H1 (cell line): ENCODE results near the gene MAF. TPM values are rescaled to one million over a fixed set of nuclear protein-coding genes. Genes with fewer than 3 reads are reported as not detected.

Source experiments
- CTCF ChIA-PET: fragments of 300-600 bp; sonication (Branson Sonifier 250); formaldehyde crosslinking; loops from one replicate; lab custom pipeline; 2021; ENCODE audit not compliant: partially characterized antibody; lab: Charles Lee
- POLR2A ChIA-PET: fragments of 300-600 bp; sonication (Branson Sonifier 250); formaldehyde crosslinking; loops from one replicate; lab custom pipeline; 2021; ENCODE audit warnings: inconsistent platforms; ENCODE audit not compliant: partially characterized antibody; lab: Charles Lee
- DNase-seq, 2 experiments: peaks; one replicate each; pipeline versions ENCODE4 v3.0.0 to v3.0.0-alpha.2; 2010 to 2022; ENCODE audit warnings: low spot score in 2 of 2, low read depth in 1 of 2, mixed read lengths in 1 of 2
- FAIRE-seq: peaks from 2 replicates; lab custom pipeline; 2011; peaks lifted over from hg19 to GRCh38; lab: Jason Lieb, UNC
- H2AFZ ChIP-seq: 2 replicates; pipeline ENCODE4 v1.8.1; 2012; ENCODE audit warnings: low read length, inconsistent platforms
- H2AK5ac ChIP-seq: 2 replicates; pipeline ENCODE4 v1.6.1; 2013; ENCODE audit warnings: low read depth, low read length
- H2BK120ac ChIP-seq: replicated peaks from 2 replicates; pipeline ENCODE3; 2013; ENCODE audit warnings: low read depth, low read length, inconsistent platforms
- H2BK12ac ChIP-seq: 2 replicates; pipeline ENCODE4 v1.6.1; 2013; ENCODE audit warnings: low read depth, low read length
- H2BK15ac ChIP-seq: 2 replicates; pipeline ENCODE4 v1.6.1; 2013; ENCODE audit warnings: low read length
- H2BK20ac ChIP-seq: 2 replicates; pipeline ENCODE4 v1.6.1; 2013; ENCODE audit warnings: low read length
- H2BK5ac ChIP-seq: 2 replicates; pipeline ENCODE4 v1.6.1; 2013; ENCODE audit warnings: low read depth, low read length
- H3K14ac ChIP-seq: 2 replicates; pipeline ENCODE4 v1.6.1; 2013; ENCODE audit warnings: inconsistent platforms; ENCODE audit not compliant: insufficient read length
- H3K18ac ChIP-seq: 2 replicates; pipeline ENCODE4 v1.6.1; 2013; ENCODE audit warnings: low read length; ENCODE audit errors: extremely low read depth
- H3K23ac ChIP-seq: 2 replicates; pipeline ENCODE4 v1.6.1; 2013; ENCODE audit warnings: inconsistent platforms; ENCODE audit not compliant: insufficient read length
- H3K23me2 ChIP-seq: 2 replicates; pipeline ENCODE4 v1.6.1; 2013; ENCODE audit warnings: low read depth, low read length
- H3K27ac ChIP-seq: 2 replicates; pipeline ENCODE4 v1.6.1; 2011; ENCODE audit warnings: low read depth, low read length, inconsistent platforms
- H3K27me3 ChIP-seq, 4 experiments: replicated peaks in 1 of 4; 1 replicate in 1 of 4; 2 replicates in 3 of 4; pipeline versions ENCODE4 v1.6.1 to v1.8.1; 2011 to 2013; ENCODE audit warnings: low read length in 3 of 4, mild to moderate bottlenecking in 3 of 4, inconsistent platforms in 2 of 4, mixed read lengths in 2 of 4, moderate library complexity in 1 of 4; ENCODE audit not compliant: control insufficient read depth in 3 of 4, insufficient read depth in 3 of 4; ENCODE audit errors: extremely low read depth in 1 of 4
- H3K36me3 ChIP-seq, 4 experiments: 2 replicates each; pipeline versions ENCODE4 v1.6.1 to v1.8.1; 2011 to 2013; ENCODE audit warnings: mild to moderate bottlenecking in 4 of 4, low read length in 3 of 4, moderate library complexity in 2 of 4, control low read depth in 1 of 4, inconsistent platforms in 1 of 4; ENCODE audit not compliant: insufficient read depth in 4 of 4, control insufficient read depth in 2 of 4
- H3K4ac ChIP-seq: replicated peaks from 2 replicates; pipeline ENCODE3; 2013; ENCODE audit warnings: low read length, low read depth, mixed read lengths, inconsistent platforms; ENCODE audit not compliant: insufficient read length
- H3K4me1 ChIP-seq, 4 experiments: replicated peaks in 1 of 4; 1 replicate in 1 of 4; 2 replicates in 3 of 4; pipeline versions ENCODE4 v1.6.1 to v1.8.1; 2011 to 2013; ENCODE audit warnings: low read length in 3 of 4, inconsistent platforms in 2 of 4, mixed read lengths in 1 of 4; ENCODE audit not compliant: insufficient read depth in 4 of 4, control insufficient read depth in 3 of 4
- H3K4me2 ChIP-seq, 2 experiments: 2 replicates each; pipeline versions ENCODE4 v1.6.1 to v1.8.1; 2011 to 2013; ENCODE audit warnings: low read depth in 2 of 2, low read length in 2 of 2, control low read depth in 1 of 2, inconsistent platforms in 1 of 2, mild to moderate bottlenecking in 1 of 2; ENCODE audit not compliant: insufficient read depth in 1 of 2
- H3K4me3 ChIP-seq, 4 experiments: fragments of 200-600, 300-600 bp in 1 of 4; sonication (generic), shearing (Covaris generic), sonication (Bioruptor Twin) in 1 of 4; 2 replicates each; pipeline versions ENCODE4 v1.5.1 to v1.8.1; 2011 to 2016; ENCODE audit warnings: low read length in 4 of 4, low read depth in 3 of 4, control low read depth in 2 of 4, inconsistent platforms in 2 of 4, mild to moderate bottlenecking in 2 of 4, mixed read lengths in 1 of 4, moderate library complexity in 1 of 4; ENCODE audit not compliant: insufficient read depth in 2 of 4; ENCODE audit errors: extremely low read depth in 1 of 4
- H3K56ac ChIP-seq: replicated peaks from 2 replicates; pipeline ENCODE3; 2013; ENCODE audit warnings: low read depth, mild to moderate bottlenecking, mixed read lengths, low read length, inconsistent platforms; ENCODE audit not compliant: insufficient read length
- H3K79me1 ChIP-seq: 2 replicates; pipeline ENCODE4 v1.6.1; 2013; ENCODE audit warnings: low read depth, low read length, control low read depth
- H3K79me2 ChIP-seq, 2 experiments: 2 replicates each; pipeline versions ENCODE4 v1.6.1 to v1.8.1; 2012 to 2013; ENCODE audit warnings: low read length in 2 of 2, mild to moderate bottlenecking in 2 of 2, inconsistent platforms in 1 of 2; ENCODE audit not compliant: insufficient read depth in 2 of 2, control insufficient read depth in 1 of 2
- H3K9ac ChIP-seq, 4 experiments: replicated peaks in 1 of 4; 1 replicate in 1 of 4; 2 replicates in 3 of 4; pipeline versions ENCODE4 v1.6.1 to v1.8.1; 2011 to 2013; ENCODE audit warnings: low read depth in 3 of 4, low read length in 3 of 4, control low read depth in 2 of 4, mild to moderate bottlenecking in 2 of 4, moderate library complexity in 2 of 4, inconsistent platforms in 1 of 4; ENCODE audit errors: extremely low read depth in 1 of 4
- H3K9me3 ChIP-seq, 2 experiments: 2 replicates each; pipeline versions ENCODE4 v1.6.1 to v1.8.1; 2012 to 2013; ENCODE audit warnings: mild to moderate bottlenecking in 2 of 2, moderate library complexity in 2 of 2, control low read depth in 1 of 2, inconsistent platforms in 1 of 2, low read depth in 1 of 2, low read length in 1 of 2, mixed read lengths in 1 of 2; ENCODE audit not compliant: insufficient read depth in 2 of 2
- H4K20me1 ChIP-seq, 2 experiments: replicated peaks in 1 of 2; 2 replicates each; pipeline versions ENCODE3 to v1.8.1; 2011 to 2013; ENCODE audit warnings: inconsistent platforms in 2 of 2, low read length in 2 of 2, mild to moderate bottlenecking in 1 of 2; ENCODE audit not compliant: insufficient read depth in 2 of 2, control insufficient read depth in 1 of 2
- H4K5ac ChIP-seq: 2 replicates; pipeline ENCODE4 v1.6.1; 2013; ENCODE audit warnings: low read length, low read depth, mixed read lengths, inconsistent platforms; ENCODE audit not compliant: insufficient read length
- H4K8ac ChIP-seq: 2 replicates; pipeline ENCODE4 v1.8.0; 2013; ENCODE audit warnings: mild to moderate bottlenecking, moderate library complexity, low read length, inconsistent platforms; ENCODE audit not compliant: insufficient read depth; ENCODE audit errors: extremely low read depth
- H4K91ac ChIP-seq: replicated peaks from 2 replicates; pipeline ENCODE3; 2013; ENCODE audit warnings: low read length, mixed read lengths, inconsistent platforms; ENCODE audit not compliant: insufficient read length
- ASH2L ChIP-seq: fragments of 200-600, 300-600 bp; sonication (generic); IDR thresholded peaks from one replicate; pipeline ENCODE4 v1.7.1; 2017; ENCODE audit warnings: low read length
- CHD2 ChIP-seq: IDR thresholded peaks from 2 replicates; pipeline ENCODE4 v1.6.1; 2012; ENCODE audit warnings: low read length, improper control_type of control experiment
- EGR1 ChIP-seq: IDR thresholded peaks from 2 replicates; pipeline ENCODE4 v1.6.1; 2011; ENCODE audit warnings: low read depth, low read length, borderline replicate concordance
- POU5F1 ChIP-seq: IDR thresholded peaks from 2 replicates; pipeline ENCODE4 v1.6.1; 2011; ENCODE audit warnings: low read depth, mild to moderate bottlenecking, low read length, moderate library complexity
- RNF2 ChIP-seq: fragments of 200-900, 300-1000 bp; sonication (generic); IDR thresholded peaks from 2 replicates; pipeline ENCODE4 v1.7.1; 2016; ENCODE audit warnings: borderline replicate concordance, low read depth, mild to moderate bottlenecking, antibody characterized with exemption, low read length; ENCODE audit not compliant: poor library complexity, severe bottlenecking; ENCODE audit errors: missing control alignments
- SIX5 ChIP-seq: IDR thresholded peaks from 2 replicates; pipeline ENCODE4 v1.6.1; 2011; ENCODE audit warnings: mild to moderate bottlenecking, low read depth, low read length
- TAF1 ChIP-seq: IDR thresholded peaks from 2 replicates; pipeline ENCODE4 v1.6.1; 2011; ENCODE audit warnings: mild to moderate bottlenecking, low read depth, low read length
- WGBS, 2 experiments: shearing (Covaris generic) in 1 of 2; methylation state at CpG; one replicate each; pipeline versions ENCODE4 v1.1.6 to v1.1.7; 2013 to 2015; ENCODE audit warnings: low lambda C conversion rate in 2 of 2, mixed read lengths in 2 of 2, inconsistent platforms in 1 of 2, low coverage in 1 of 2, missing lambda C conversion rate in 1 of 2; ENCODE audit not compliant: insufficient replicate concordance in 2 of 2, insufficient coverage in 1 of 2, insufficient read length in 1 of 2; ENCODE audit errors: extremely low coverage in 1 of 2, missing lambda C conversion rate in 1 of 2; 5-methylcytosine and 5-hydroxymethylcytosine counted together
- polyA plus RNA-seq, 7 experiments: library from polyadenylated mRNA; depleted of rRNA in 3 of 7; stranded (reverse) in 5 of 7; unstranded in 2 of 7; fragments of >200 nt in 5 of 7; fragments of 200-250 nt in 2 of 7; gene quantifications; 1 replicate in 5 of 7; 2 replicates in 1 of 7; 4 replicates in 1 of 7; pipeline versions ENCODE4 v1.2.1 to v1.2.3, GENCODE V29; 2011 to 2013; ENCODE audit warnings: missing spikeins in 2 of 7, mixed read lengths in 2 of 7
- total RNA-seq: library from RNA; stranded (reverse); fragmentation: NEBNext Ultra II Directional; extraction: Animal tissue kit (Norgen Biotek cat#: 25700); gene quantifications from 2 replicates; pipeline ENCODE4 v1.2.1, GENCODE V29; 2021
- TF ChIP-seq, protein P1 (sequence below): IDR thresholded peaks from 2 replicates; pipeline ENCODE4 v1.6.1; 2011; ENCODE audit warnings: low read length, improper control_type of control experiment

The MAF gene
- total and polyA plus RNA-seq, 2 of the 8 experiments (the other 6 are each of a cell fraction or from before 2014, with no cell fraction given) = 1.3 to 2.7 TPM

DNA sequence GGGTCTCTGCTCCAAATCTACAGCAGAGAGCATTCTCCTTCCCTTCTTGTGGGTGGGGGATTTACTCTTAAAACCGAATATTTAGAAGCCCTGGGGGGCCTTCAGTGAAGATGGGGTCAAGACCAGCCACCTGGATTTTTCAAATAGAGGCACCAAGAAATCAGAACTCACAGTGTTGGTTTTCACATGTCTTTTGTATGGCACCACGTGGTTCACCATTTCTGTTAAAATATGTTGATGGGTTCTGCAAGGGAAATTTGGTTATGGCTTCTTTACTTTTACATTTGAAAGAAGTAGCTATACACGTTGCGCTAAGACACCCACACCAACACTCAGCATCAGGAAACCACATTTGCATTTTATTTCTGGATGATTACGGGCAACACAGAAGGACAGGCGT lies 17.7 kb downstream of the MAF start:
- DNase-seq = no peak
- Histone ChIP-seq H2AFZ (no peak overlapping the region), H3K4ac (no peak overlapping the region), H3K36me3 (no peaks in the 10 kb centered on the region), H2BK12ac (no peak overlapping the region), H3K9ac (no peak overlapping the region), H2BK20ac (no peak overlapping the region), H3K27me3 (no peaks in the 10 kb centered on the region), H3K79me1 (no peaks in the 10 kb centered on the region), H3K23me2 (no peaks in the 10 kb centered on the region), H3K56ac (no peak overlapping the region), H3K23ac (no peak overlapping the region), H3K4me3 (no peak overlapping the region), H4K91ac (no peak overlapping the region), H3K4me2 (no peak overlapping the region), H4K20me1 (no peaks in the 10 kb centered on the region), H2BK5ac (no peak overlapping the region), H2AK5ac (no peak overlapping the region), H4K8ac (no peak overlapping the region), H3K18ac (no peak overlapping the region), H3K4me1 (peaks cover 4 to 13% (median 8%) of the 10 kb centered on the region in 4 experiments), H2BK15ac (no peak overlapping the region), H2BK120ac (no peak overlapping the region), H4K5ac (no peak overlapping the region), H3K14ac (no peak overlapping the region), H3K27ac (no peak overlapping the region), H3K79me2 (no peaks in the 10 kb centered on the region), H3K9me3 (no peaks in the 10 kb centered on the region)
- CTCF ChIA-PET = no interaction called here
- FAIRE-seq = no peak
- WGBS, 2 experiments = 71% methylated on average over 6 of the region's 6 CpGs; no CpG with 5 or more reads in 1 of the 2 experiments
- POLR2A ChIA-PET = no interaction called here
- no peak for TF ChIP-seq CHD2
- TF ChIP-seq SIX5 = no peak
- TF ChIP-seq ASH2L = no peak
- TF ChIP-seq TAF1 = no peak
- TF ChIP-seq EGR1 = no peak
- no peak for TF ChIP-seq RNF2
- TF ChIP-seq, protein P1, sequence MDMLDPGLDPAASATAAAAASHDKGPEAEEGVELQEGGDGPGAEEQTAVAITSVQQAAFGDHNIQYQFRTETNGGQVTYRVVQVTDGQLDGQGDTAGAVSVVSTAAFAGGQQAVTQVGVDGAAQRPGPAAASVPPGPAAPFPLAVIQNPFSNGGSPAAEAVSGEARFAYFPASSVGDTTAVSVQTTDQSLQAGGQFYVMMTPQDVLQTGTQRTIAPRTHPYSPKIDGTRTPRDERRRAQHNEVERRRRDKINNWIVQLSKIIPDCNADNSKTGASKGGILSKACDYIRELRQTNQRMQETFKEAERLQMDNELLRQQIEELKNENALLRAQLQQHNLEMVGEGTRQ = no peak
- no peak for TF ChIP-seq POU5F1
